GM23338 (cell line): Measurements from ENCODE around the gene TOR1AIP2. TPM values are rescaled to one million over a fixed set of nuclear protein-coding genes. Genes with fewer than 3 reads are reported as not detected.

Experiments
- ATAC-seq: fragments of 200-7000 bp; cut with Tn5 transposase; 3 replicates; pipeline ENCODE4 v1.9.1; 2020
- DNase-seq: peaks from one replicate; pipeline ENCODE4 v3.0.0-alpha.2; 2015; ENCODE audit warnings: low spot score
- H2AFZ ChIP-seq: fragments of 200-600 bp; sonication (generic); 2 replicates; pipeline ENCODE4 v1.8.0; 2016; ENCODE audit warnings: antibody characterized with exemption, mild to moderate bottlenecking, moderate library complexity
- H3F3A ChIP-seq: fragments of 200-600 bp; sonication (generic); replicated peaks from 2 replicates; pipeline ENCODE4 v1.8.0; 2017; ENCODE audit warnings: antibody characterized with exemption, mixed run types, low read depth
- H3K27ac ChIP-seq: fragments of 200-600 bp; sonication (generic); 2 replicates; pipeline ENCODE4 v1.6.1; 2016; ENCODE audit warnings: low read depth
- H3K27me3 ChIP-seq: fragments of 200-600 bp; sonication (generic); 2 replicates; pipeline ENCODE4 v1.8.0; 2016; ENCODE audit warnings: mild to moderate bottlenecking, mixed run types, moderate library complexity; ENCODE audit not compliant: insufficient read depth
- H3K36me3 ChIP-seq: fragments of 200-600 bp; sonication (generic); 2 replicates; pipeline ENCODE4 v1.8.0; 2016; ENCODE audit warnings: mild to moderate bottlenecking; ENCODE audit not compliant: insufficient read depth
- H3K4me1 ChIP-seq: fragments of 200-600 bp; sonication (generic); 2 replicates; pipeline ENCODE4 v1.8.0; 2016; ENCODE audit warnings: mild to moderate bottlenecking, moderate library complexity; ENCODE audit not compliant: insufficient read depth
- H3K4me2 ChIP-seq: fragments of 200-600 bp; sonication (generic); 2 replicates; pipeline ENCODE4 v1.7.1; 2017; ENCODE audit warnings: mixed run types
- H3K4me3 ChIP-seq: fragments of 200-600 bp; sonication (generic); 2 replicates; pipeline ENCODE4 v1.6.1; 2016; ENCODE audit warnings: mixed run types
- H3K79me2 ChIP-seq: fragments of 200-600 bp; sonication (generic); replicated peaks from 2 replicates; pipeline ENCODE4 v1.8.0; 2017; ENCODE audit warnings: mild to moderate bottlenecking; ENCODE audit not compliant: insufficient read depth
- H3K9me2 ChIP-seq: fragments of 200-600 bp; sonication (generic); 2 replicates; pipeline ENCODE4 v1.8.0; 2017; ENCODE audit not compliant: insufficient read depth
- H4K20me1 ChIP-seq: fragments of 200-600 bp; sonication (generic); replicated peaks from 2 replicates; pipeline ENCODE4 v1.8.0; 2017; ENCODE audit warnings: mild to moderate bottlenecking; ENCODE audit not compliant: insufficient read depth
- H3K27ac Mint-ChIP-seq: 2 replicates; pipeline ENCODE4 v1.8.0; 2020; ENCODE audit warnings: inconsistent platforms, mild to moderate bottlenecking, moderate library complexity, mixed read lengths
- H3K27me3 Mint-ChIP-seq: 3 replicates; pipeline ENCODE4 v1.8.0; 2022; ENCODE audit warnings: low read depth, mild to moderate bottlenecking, moderate library complexity, mixed read lengths, inconsistent platforms; ENCODE audit not compliant: insufficient read depth, poor library complexity
- H3K36me3 Mint-ChIP-seq: 3 replicates; pipeline ENCODE4 v1.8.0; 2021; ENCODE audit warnings: low read depth, mild to moderate bottlenecking, inconsistent platforms, moderate library complexity, mixed read lengths
- H3K4me1 Mint-ChIP-seq: 3 replicates; pipeline ENCODE4 v1.8.0; 2020; ENCODE audit warnings: mild to moderate bottlenecking, inconsistent platforms, mixed read lengths
- H3K4me3 Mint-ChIP-seq: 3 replicates; pipeline ENCODE4 v1.8.0; 2021; ENCODE audit warnings: moderate library complexity, mild to moderate bottlenecking, inconsistent platforms, mixed read lengths
- H3K9me3 Mint-ChIP-seq: 3 replicates; pipeline ENCODE4 v1.8.0; 2020; ENCODE audit warnings: moderate library complexity, mild to moderate bottlenecking, inconsistent platforms, mixed read lengths
- CREB1 ChIP-seq: fragments of 250-450 bp; sonication (Bioruptor Pico); IDR thresholded peaks from 2 replicates; pipeline ENCODE4 v1.5.0; 2020; ENCODE audit warnings: low read depth, mild to moderate bottlenecking, moderate library complexity
- EZH2 ChIP-seq: fragments of 200-600 bp; sonication (generic); IDR thresholded peaks from one replicate; pipeline ENCODE4 v1.8.0; 2017; ENCODE audit warnings: antibody characterized with exemption, mild to moderate bottlenecking, low read depth; ENCODE audit not compliant: unreplicated experiment
- EZH2phosphoT487 ChIP-seq: fragments of 200-600 bp; sonication (generic); IDR thresholded peaks from one replicate; pipeline ENCODE4 v1.8.1; 2018; ENCODE audit warnings: antibody characterized with exemption; ENCODE audit not compliant: unreplicated experiment
- JUNB ChIP-seq: IDR thresholded peaks from one replicate; pipeline ENCODE4 v1.6.1; 2016; ENCODE audit warnings: antibody characterized with exemption; ENCODE audit not compliant: unreplicated experiment
- NANOG ChIP-seq: IDR thresholded peaks from 2 replicates; pipeline ENCODE4 v1.6.1; 2016; ENCODE audit warnings: antibody characterized with exemption, borderline replicate concordance
- POLR2AphosphoS5 ChIP-seq: IDR thresholded peaks from 2 replicates; pipeline ENCODE4 v1.6.1; 2016; ENCODE audit warnings: antibody characterized with exemption, low read depth
- STAT1 ChIP-seq: IDR thresholded peaks from one replicate; pipeline ENCODE4 v1.6.1; 2016; ENCODE audit warnings: antibody characterized with exemption; ENCODE audit not compliant: unreplicated experiment
- ZNF114 ChIP-seq: fragments of 250-450 bp; sonication (Bioruptor Pico); IDR thresholded peaks from 2 replicates; pipeline ENCODE4 v1.5.0; 2020; ENCODE audit warnings: mild to moderate bottlenecking, moderate library complexity
- polyA plus RNA-seq: library from polyadenylated mRNA; unstranded; fragments of >200 nt; fragmentation: Nextera tagmentation; extraction: Ambion mirVana; gene quantifications from 2 replicates; pipeline ENCODE4 v1.2.1, GENCODE V29; 2016
- total RNA-seq: library from RNA; depleted of rRNA; stranded (reverse); fragments of >200 nt; shearing (Covaris generic); gene quantifications from 2 replicates; pipeline ENCODE4 v1.2.3, GENCODE V29; 2014
- TF ChIP-seq, protein P1 (sequence below): IDR thresholded peaks from 2 replicates; pipeline ENCODE4 v1.6.1; 2016; ENCODE audit warnings: antibody characterized with exemption
- TF ChIP-seq, protein P2 (sequence below): fragments of 250-450 bp; sonication (Bioruptor Pico); IDR thresholded peaks from 2 replicates; pipeline ENCODE4 v1.5.0; 2020; ENCODE audit warnings: mild to moderate bottlenecking, moderate library complexity

TOR1AIP2 gene
- total and polyA plus RNA-seq, 2 experiments from 2014 or later: 21.1 to 81.3 TPM

DNA sequence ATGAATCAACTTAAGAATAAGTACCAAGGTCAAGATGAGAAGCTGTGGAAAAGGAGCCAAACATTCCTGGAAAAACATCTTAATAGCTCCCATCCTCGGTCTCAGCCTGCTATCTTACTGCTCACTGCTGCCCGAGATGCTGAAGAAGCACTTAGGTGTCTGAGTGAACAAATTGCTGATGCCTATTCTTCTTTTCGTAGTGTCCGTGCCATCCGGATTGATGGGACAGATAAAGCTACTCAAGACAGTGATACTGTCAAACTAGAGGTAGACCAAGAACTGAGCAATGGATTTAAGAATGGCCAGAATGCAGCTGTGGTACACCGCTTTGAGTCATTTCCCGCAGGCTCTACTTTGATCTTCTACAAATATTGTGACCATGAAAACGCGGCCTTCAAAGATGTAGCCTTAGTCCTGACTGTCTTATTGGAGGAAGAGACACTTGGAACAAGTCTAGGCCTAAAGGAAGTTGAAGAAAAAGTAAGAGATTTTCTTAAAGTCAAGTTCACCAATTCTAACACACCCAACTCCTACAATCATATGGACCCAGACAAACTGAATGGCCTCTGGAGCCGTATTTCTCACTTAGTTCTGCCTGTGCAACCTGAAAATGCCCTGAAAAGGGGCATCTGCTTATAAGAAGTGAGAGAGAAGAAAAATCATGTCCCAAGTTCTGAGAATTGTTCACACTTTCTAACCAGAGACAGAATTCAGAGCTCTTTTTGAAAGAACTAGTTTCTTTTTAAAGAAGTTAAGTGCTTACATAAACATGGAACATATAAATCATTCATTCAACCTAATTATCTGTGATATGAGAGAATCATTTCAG is 40.2 kb upstream of the TOR1AIP2 start (continued):
- TF ChIP-seq, protein P1, sequence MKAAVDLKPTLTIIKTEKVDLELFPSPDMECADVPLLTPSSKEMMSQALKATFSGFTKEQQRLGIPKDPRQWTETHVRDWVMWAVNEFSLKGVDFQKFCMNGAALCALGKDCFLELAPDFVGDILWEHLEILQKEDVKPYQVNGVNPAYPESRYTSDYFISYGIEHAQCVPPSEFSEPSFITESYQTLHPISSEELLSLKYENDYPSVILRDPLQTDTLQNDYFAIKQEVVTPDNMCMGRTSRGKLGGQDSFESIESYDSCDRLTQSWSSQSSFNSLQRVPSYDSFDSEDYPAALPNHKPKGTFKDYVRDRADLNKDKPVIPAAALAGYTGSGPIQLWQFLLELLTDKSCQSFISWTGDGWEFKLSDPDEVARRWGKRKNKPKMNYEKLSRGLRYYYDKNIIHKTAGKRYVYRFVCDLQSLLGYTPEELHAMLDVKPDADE: no peak
- TF ChIP-seq, protein P2, sequence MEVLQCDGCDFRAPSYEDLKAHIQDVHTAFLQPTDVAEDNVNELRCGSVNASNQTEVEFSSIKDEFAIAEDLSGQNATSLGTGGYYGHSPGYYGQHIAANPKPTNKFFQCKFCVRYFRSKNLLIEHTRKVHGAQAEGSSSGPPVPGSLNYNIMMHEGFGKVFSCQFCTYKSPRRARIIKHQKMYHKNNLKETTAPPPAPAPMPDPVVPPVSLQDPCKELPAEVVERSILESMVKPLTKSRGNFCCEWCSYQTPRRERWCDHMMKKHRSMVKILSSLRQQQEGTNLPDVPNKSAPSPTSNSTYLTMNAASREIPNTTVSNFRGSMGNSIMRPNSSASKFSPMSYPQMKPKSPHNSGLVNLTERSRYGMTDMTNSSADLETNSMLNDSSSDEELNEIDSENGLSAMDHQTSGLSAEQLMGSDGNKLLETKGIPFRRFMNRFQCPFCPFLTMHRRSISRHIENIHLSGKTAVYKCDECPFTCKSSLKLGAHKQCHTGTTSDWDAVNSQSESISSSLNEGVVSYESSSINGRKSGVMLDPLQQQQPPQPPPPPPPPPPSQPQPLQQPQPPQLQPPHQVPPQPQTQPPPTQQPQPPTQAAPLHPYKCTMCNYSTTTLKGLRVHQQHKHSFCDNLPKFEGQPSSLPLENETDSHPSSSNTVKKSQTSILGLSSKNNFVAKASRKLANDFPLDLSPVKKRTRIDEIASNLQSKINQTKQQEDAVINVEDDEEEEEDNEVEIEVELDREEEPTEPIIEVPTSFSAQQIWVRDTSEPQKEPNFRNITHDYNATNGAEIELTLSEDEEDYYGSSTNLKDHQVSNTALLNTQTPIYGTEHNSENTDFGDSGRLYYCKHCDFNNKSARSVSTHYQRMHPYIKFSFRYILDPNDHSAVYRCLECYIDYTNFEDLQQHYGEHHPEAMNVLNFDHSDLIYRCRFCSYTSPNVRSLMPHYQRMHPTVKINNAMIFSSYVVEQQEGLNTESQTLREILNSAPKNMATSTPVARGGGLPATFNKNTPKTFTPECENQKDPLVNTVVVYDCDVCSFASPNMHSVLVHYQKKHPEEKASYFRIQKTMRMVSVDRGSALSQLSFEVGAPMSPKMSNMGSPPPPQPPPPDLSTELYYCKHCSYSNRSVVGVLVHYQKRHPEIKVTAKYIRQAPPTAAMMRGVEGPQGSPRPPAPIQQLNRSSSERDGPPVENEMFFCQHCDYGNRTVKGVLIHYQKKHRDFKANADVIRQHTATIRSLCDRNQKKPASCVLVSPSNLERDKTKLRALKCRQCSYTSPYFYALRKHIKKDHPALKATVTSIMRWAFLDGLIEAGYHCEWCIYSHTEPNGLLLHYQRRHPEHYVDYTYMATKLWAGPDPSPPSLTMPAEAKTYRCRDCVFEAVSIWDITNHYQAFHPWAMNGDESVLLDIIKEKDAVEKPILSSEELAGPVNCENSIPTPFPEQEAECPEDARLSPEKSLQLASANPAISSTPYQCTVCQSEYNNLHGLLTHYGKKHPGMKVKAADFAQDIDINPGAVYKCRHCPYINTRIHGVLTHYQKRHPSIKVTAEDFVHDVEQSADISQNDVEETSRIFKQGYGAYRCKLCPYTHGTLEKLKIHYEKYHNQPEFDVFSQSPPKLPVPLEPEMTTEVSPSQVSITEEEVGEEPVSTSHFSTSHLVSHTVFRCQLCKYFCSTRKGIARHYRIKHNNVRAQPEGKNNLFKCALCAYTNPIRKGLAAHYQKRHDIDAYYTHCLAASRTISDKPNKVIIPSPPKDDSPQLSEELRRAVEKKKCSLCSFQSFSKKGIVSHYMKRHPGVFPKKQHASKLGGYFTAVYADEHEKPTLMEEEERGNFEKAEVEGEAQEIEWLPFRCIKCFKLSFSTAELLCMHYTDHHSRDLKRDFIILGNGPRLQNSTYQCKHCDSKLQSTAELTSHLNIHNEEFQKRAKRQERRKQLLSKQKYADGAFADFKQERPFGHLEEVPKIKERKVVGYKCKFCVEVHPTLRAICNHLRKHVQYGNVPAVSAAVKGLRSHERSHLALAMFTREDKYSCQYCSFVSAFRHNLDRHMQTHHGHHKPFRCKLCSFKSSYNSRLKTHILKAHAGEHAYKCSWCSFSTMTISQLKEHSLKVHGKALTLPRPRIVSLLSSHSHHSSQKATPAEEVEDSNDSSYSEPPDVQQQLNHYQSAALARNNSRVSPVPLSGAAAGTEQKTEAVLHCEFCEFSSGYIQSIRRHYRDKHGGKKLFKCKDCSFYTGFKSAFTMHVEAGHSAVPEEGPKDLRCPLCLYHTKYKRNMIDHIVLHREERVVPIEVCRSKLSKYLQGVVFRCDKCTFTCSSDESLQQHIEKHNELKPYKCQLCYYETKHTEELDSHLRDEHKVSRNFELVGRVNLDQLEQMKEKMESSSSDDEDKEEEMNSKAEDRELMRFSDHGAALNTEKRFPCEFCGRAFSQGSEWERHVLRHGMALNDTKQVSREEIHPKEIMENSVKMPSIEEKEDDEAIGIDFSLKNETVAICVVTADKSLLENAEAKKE (CRISPR knock-in tag): no peak
- no peak for TF ChIP-seq EZH2

DNA sequence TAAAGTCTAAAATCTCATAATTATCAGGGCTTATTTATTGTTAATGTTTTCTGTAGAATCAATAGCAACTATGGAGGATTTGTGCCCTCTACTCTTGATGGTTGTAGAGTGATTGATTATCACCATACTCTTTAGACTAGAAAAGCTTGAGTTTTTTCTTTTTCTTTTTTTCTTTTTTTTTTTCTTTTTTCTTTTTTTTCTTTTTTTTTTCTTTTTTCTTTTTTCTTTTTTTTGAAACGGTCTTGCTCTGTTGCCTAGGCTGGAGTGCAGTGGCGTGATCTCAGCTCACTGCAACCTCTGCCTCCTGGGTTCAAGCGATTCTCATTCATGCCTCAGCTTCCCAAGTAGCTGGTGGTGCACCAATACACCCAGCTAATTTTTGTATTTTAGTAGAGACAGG is 34.2 kb upstream of the TOR1AIP2 start:
- Histone ChIP-seq H4K20me1 (no peaks in the 10 kb centered on the region), H3K4me3 (no peak overlapping the region), H3K4me1 (no peaks in the 10 kb centered on the region), H3K9me2 (no peaks in the 10 kb centered on the region), H3K36me3 (peaks cover 9% of the 10 kb centered on the region; the same call in 1 of the 2 replicates), H3F3A (no peaks in the 10 kb centered on the region), H3K79me2 (no peaks in the 10 kb centered on the region), H3K4me2 (no peak overlapping the region), H2AFZ (no peak overlapping the region), H3K27me3 (no peaks in the 10 kb centered on the region), H3K27ac (no peak overlapping the region)
- DNase-seq (no peak), ATAC-seq (no peak)
- H3K36me3 Mint-ChIP-seq: peaks cover 34% of the 10 kb centered on the region
- no peaks in the 10 kb centered on the region for H3K4me1 Mint-ChIP-seq
- H3K27me3 Mint-ChIP-seq: no peaks in the 10 kb centered on the region
- H3K9me3 Mint-ChIP-seq: no peaks in the 10 kb centered on the region
- no peak overlapping the region for H3K27ac Mint-ChIP-seq
- H3K4me3 Mint-ChIP-seq: no peak overlapping the region
- TF ChIP-seq CREB1 (CRISPR knock-in tag) (no peak), EZH2phosphoT487 (no peak), POLR2AphosphoS5 (no peak), JUNB (no peak), ZNF114 (no peak), NANOG (no peak), STAT1 (no peak)
